SK-N-SH treated with all-trans-retinoic acid at 6 μM for 48 hours (cell line): Measurements from ENCODE around the gene TRIM15.

Experiments
- ARNTL ChIP-seq: fragments of 450-650 bp; formaldehyde crosslinking; IDR thresholded peaks from 2 replicates; pipeline ENCODE4 v1.5.0; 2020; ENCODE audit warnings: low read depth, mild to moderate bottlenecking, moderate library complexity, borderline replicate concordance
- GLIS3 ChIP-seq: fragments of 250-450 bp; sonication (Bioruptor Pico); IDR thresholded peaks from 2 replicates; pipeline ENCODE4 v1.5.0; 2020; ENCODE audit warnings: mild to moderate bottlenecking, moderate library complexity
- OSR1 ChIP-seq: fragments of 250-450 bp; sonication (Bioruptor Pico); IDR thresholded peaks from 2 replicates; pipeline ENCODE4 v1.8.0; 2022; ENCODE audit warnings: moderate library complexity, mild to moderate bottlenecking, inconsistent platforms
- SNAI2 ChIP-seq: fragments of 250-450 bp; sonication (Bioruptor Pico); IDR thresholded peaks from 2 replicates; pipeline ENCODE4 v1.5.0; 2020; ENCODE audit warnings: mild to moderate bottlenecking, moderate library complexity
- ZFP3 ChIP-seq: fragments of 250-450 bp; sonication (Bioruptor Pico); IDR thresholded peaks from 2 replicates; pipeline ENCODE4 v1.5.0; 2020; ENCODE audit warnings: mild to moderate bottlenecking, moderate library complexity
- ZFP30 ChIP-seq: fragments of 450-650 bp; formaldehyde crosslinking; IDR thresholded peaks from 2 replicates; pipeline ENCODE4 v1.5.0; 2022; ENCODE audit warnings: mild to moderate bottlenecking, moderate library complexity
- TF ChIP-seq, protein P1 (sequence below): fragments of 250-450 bp; sonication (Bioruptor Pico); IDR thresholded peaks from 2 replicates; pipeline ENCODE4 v1.8.0; 2020; ENCODE audit warnings: mild to moderate bottlenecking, moderate library complexity, borderline replicate concordance
- TF ChIP-seq, protein P2 (sequence below): fragments of 250-450 bp; sonication (Bioruptor Pico); IDR thresholded peaks from 2 replicates; pipeline ENCODE4 v1.5.0; 2020; ENCODE audit warnings: mild to moderate bottlenecking, moderate library complexity

DNA sequence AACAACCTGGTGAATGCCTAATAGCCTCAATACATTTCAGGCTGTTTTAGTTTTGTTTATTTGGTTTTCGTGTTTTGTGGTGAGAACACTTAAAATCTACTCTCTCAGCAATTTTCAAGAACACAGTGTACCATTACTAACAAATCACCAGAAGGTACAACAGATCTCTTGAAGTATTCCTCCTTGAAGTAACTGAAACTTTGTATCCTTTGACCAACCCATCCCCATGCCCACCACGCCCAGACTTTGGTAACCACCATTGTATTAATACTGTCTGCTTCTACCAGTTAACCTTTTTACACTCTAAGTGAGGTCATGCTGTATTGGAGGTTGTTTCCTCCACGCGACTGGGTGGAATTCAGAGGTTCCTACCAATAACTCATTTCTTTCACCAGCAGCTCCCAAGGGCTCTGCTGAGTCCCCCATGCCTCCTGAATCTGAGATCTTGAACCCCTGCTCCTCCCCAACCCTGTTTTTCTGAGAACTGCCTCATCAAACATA, 33.1 kb upstream of the TRIM15 start:
- TF ChIP-seq ARNTL (CRISPR knock-in tag) (no peak), OSR1 (CRISPR knock-in tag) (no peak), GLIS3 (CRISPR knock-in tag) (no peak), ZFP3 (CRISPR knock-in tag) (no peak), ZFP30 (CRISPR knock-in tag) (no peak), SNAI2 (CRISPR knock-in tag) (no peak)
- TF ChIP-seq, protein P1, sequence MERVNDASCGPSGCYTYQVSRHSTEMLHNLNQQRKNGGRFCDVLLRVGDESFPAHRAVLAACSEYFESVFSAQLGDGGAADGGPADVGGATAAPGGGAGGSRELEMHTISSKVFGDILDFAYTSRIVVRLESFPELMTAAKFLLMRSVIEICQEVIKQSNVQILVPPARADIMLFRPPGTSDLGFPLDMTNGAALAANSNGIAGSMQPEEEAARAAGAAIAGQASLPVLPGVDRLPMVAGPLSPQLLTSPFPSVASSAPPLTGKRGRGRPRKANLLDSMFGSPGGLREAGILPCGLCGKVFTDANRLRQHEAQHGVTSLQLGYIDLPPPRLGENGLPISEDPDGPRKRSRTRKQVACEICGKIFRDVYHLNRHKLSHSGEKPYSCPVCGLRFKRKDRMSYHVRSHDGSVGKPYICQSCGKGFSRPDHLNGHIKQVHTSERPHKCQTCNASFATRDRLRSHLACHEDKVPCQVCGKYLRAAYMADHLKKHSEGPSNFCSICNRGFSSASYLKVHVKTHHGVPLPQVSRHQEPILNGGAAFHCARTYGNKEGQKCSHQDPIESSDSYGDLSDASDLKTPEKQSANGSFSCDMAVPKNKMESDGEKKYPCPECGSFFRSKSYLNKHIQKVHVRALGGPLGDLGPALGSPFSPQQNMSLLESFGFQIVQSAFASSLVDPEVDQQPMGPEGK, result no peak
- TF ChIP-seq, protein P2, sequence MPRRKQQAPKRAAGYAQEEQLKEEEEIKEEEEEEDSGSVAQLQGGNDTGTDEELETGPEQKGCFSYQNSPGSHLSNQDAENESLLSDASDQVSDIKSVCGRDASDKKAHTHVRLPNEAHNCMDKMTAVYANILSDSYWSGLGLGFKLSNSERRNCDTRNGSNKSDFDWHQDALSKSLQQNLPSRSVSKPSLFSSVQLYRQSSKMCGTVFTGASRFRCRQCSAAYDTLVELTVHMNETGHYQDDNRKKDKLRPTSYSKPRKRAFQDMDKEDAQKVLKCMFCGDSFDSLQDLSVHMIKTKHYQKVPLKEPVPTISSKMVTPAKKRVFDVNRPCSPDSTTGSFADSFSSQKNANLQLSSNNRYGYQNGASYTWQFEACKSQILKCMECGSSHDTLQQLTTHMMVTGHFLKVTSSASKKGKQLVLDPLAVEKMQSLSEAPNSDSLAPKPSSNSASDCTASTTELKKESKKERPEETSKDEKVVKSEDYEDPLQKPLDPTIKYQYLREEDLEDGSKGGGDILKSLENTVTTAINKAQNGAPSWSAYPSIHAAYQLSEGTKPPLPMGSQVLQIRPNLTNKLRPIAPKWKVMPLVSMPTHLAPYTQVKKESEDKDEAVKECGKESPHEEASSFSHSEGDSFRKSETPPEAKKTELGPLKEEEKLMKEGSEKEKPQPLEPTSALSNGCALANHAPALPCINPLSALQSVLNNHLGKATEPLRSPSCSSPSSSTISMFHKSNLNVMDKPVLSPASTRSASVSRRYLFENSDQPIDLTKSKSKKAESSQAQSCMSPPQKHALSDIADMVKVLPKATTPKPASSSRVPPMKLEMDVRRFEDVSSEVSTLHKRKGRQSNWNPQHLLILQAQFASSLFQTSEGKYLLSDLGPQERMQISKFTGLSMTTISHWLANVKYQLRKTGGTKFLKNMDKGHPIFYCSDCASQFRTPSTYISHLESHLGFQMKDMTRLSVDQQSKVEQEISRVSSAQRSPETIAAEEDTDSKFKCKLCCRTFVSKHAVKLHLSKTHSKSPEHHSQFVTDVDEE (CRISPR knock-in tag), result no peak
